WERI-Rb-1 (cell line): Measurements from ENCODE around the gene SULT1C4.

Experiments used
- DNase-seq: peaks from one replicate; pipeline ENCODE4 v3.0.0-alpha.2; 2020
- H3K27ac ChIP-seq: fragments of 250-450 bp; sonication (Bioruptor Pico); 2 replicates; pipeline ENCODE4 v1.5.1; 2020; ENCODE audit warnings: mild to moderate bottlenecking, moderate library complexity
- H3K27me3 ChIP-seq: fragments of 250-450 bp; sonication (Bioruptor Pico); 2 replicates; pipeline ENCODE4 v1.5.1; 2021; ENCODE audit warnings: mild to moderate bottlenecking, low read depth, moderate library complexity; ENCODE audit not compliant: insufficient read depth, severe bottlenecking
- H3K36me3 ChIP-seq: fragments of 250-450 bp; sonication (Bioruptor Pico); 2 replicates; pipeline ENCODE4 v1.5.1; 2020; ENCODE audit warnings: mild to moderate bottlenecking, moderate library complexity
- H3K4me3 ChIP-seq: 2 replicates; pipeline ENCODE4 v1.5.1; 2011; ENCODE audit warnings: low read depth, mild to moderate bottlenecking, control low read depth, low read length
- H3K9me3 ChIP-seq: fragments of 250-450 bp; sonication (Bioruptor Pico); 2 replicates; pipeline ENCODE4 v1.5.1; 2021; ENCODE audit warnings: mild to moderate bottlenecking, moderate library complexity; ENCODE audit not compliant: severe bottlenecking
- CTCF ChIP-seq: IDR thresholded peaks from 2 replicates; pipeline ENCODE4 v1.5.1; 2011; ENCODE audit warnings: low read depth, mild to moderate bottlenecking, control low read depth, inconsistent platforms, low read length

Gene SULT1C4

DNA sequence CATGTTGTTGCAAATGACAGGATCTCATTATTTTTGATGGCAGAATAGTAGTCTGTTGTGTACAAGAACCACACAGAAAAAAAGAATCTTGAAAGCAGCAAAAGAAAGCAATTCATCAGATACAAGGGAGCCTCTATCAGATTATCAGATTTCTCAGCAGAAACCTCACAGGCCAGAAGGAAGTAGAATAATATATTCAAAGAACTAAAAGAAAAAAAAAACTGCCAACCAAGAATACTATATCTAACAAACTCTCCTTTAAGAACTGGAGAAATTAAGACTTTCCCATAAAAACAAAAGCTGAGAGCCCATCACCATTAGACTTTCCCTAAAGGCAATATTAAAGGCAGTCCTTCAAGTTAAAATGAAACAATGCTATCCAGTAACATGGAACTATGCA, 15.4 kb downstream of the SULT1C4 start:
- Histone ChIP-seq H3K36me3 (no peaks in the 10 kb centered on the region), H3K4me3 (no peak overlapping the region), H3K27me3 (no peaks in the 10 kb centered on the region), H3K27ac (no peak overlapping the region), H3K9me3 (peaks cover 2% of the 10 kb centered on the region)
- no peak for DNase-seq
- TF ChIP-seq CTCF, result no peak

- no peak overlapping the region for H3K4me3 ChIP-seq
- H3K9me3 ChIP-seq, result peaks cover 7% of the 10 kb centered on the region
- no peaks in the 10 kb centered on the region for H3K27me3 ChIP-seq
- no peak for DNase-seq
- TF ChIP-seq CTCF, result no peak
- H3K36me3 ChIP-seq, result no peaks in the 10 kb centered on the region
- no peak overlapping the region for H3K27ac ChIP-seq
These were observed 17.4 kb downstream of the SULT1C4 start for GRCh38 chr2:108395155-108395554.

DNA sequence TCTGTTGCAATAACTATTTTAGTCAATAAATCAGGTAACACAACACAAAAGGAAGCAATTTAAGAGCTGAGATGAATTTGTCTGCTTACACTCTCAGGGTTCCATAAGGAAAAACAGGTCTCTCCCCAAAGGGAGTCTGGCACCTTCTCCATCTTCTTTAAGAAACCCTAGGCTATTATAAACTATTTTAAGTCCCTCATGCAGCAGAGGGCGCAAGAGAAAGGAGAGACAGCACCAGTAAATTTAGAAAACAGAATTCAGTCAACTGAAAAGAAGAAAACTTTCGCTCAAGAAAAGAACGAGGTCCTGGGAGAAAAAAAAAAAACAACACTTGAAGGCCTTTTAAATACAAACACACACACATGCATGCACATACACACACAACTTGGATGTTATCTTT, 19.1 kb downstream of the SULT1C4 start:
- H3K4me3 ChIP-seq, result no peak overlapping the region
- no peaks in the 10 kb centered on the region for H3K27me3 ChIP-seq
- H3K36me3 ChIP-seq, result no peaks in the 10 kb centered on the region
- no peak overlapping the region for H3K27ac ChIP-seq
- DNase-seq, result peak; percentile 32
- no peak for TF ChIP-seq CTCF
- peaks cover 7% of the 10 kb centered on the region for H3K9me3 ChIP-seq

- H3K9me3 ChIP-seq, result peaks cover 5% of the 10 kb centered on the region
- no peak for DNase-seq
- no peak overlapping the region for H3K4me3 ChIP-seq
- no peak overlapping the region for H3K27ac ChIP-seq
- TF ChIP-seq CTCF, result no peak
- H3K36me3 ChIP-seq, result no peaks in the 10 kb centered on the region
- H3K27me3 ChIP-seq, result no peaks in the 10 kb centered on the region
These were observed 21.7 kb downstream of the SULT1C4 start for GRCh38 chr2:108399479-108399878.

GRCh38 chr2:108401800-108402199, 24.0 kb downstream of the SULT1C4 start:
- Histone ChIP-seq H3K27ac (no peak overlapping the region), H3K9me3 (peaks cover 8% of the 10 kb centered on the region), H3K27me3 (no peaks in the 10 kb centered on the region), H3K36me3 (no peaks in the 10 kb centered on the region), H3K4me3 (no peak overlapping the region)
- TF ChIP-seq CTCF, result no peak
- no peak for DNase-seq

GRCh38 chr2:108403494-108403893, 25.7 kb downstream of the SULT1C4 start:
- no peak overlapping the region for H3K27ac ChIP-seq

More at GRCh38 chr2:108403494-108403893, 25.7 kb downstream of the SULT1C4 start:
- DNase-seq, result no peak
- H3K9me3 ChIP-seq, result peaks cover 8% of the 10 kb centered on the region
- no peak for TF ChIP-seq CTCF
- no peak overlapping the region for H3K4me3 ChIP-seq
- H3K36me3 ChIP-seq, result no peaks in the 10 kb centered on the region
- H3K27me3 ChIP-seq, result no peaks in the 10 kb centered on the region
